GM21367 (cell line): Measurements from ENCODE around the gene CACNA1D.
A peak's percentile ranks its signal among the peaks of the same experiment; 100 is the strongest.

Experiments used
- ATAC-seq: cut with Tn5 transposase; IDR thresholded peaks from one replicate; pipeline ENCODE4 v1.9.1; 2021; ENCODE audit not compliant: unreplicated experiment

The CACNA1D gene

DNA sequence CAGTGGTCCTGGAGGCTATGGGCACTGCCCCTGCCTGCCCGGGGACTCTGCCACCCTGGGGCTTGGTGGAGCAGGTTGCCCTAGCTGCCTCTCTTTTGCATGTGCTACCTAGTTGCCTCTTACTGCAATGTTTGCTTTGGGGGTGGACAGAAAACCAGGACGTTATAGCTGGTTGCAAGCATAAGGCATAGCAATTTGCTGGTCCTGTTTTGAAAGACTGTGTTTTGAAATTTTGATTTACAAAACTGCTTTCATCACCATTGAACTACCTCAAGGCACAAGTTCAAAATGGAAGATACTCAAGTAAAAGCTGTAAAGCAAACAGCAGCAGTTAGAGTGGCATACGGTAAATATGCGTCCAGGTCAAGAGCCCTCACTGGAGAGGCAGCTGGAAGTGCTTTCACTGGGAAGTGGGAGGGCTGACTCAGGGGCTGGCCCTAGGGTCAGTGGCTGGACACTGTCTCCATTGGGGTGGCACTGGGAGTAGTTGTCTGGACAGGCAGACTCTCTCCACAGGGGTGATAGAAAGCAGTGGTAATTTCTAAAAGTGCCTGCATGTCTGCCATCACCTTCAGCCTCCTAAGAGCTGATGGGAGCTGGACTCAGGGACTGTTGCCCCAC is 213.7 kb downstream of the CACNA1D start:
- no peak for ATAC-seq

DNA sequence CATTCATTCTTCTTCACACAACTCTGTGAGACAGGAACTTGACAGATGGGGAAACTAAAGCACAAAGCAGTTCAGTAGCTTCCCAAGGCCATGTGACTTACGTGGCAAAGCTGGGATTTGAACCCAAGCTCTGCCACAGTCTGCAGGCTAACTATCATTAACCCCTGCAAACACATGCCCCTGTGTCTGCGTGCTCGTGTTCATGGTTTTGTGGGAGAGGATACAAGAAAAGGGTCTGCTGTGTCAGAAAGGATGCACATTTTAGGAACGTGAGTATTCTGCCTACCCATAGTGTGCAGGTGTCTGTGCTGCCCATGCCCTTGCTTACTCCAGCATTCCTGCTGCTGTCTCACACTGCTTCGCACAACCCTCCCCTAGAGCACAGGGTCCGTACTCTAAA is 214.8 kb downstream of the CACNA1D start:
- no peak for ATAC-seq

DNA sequence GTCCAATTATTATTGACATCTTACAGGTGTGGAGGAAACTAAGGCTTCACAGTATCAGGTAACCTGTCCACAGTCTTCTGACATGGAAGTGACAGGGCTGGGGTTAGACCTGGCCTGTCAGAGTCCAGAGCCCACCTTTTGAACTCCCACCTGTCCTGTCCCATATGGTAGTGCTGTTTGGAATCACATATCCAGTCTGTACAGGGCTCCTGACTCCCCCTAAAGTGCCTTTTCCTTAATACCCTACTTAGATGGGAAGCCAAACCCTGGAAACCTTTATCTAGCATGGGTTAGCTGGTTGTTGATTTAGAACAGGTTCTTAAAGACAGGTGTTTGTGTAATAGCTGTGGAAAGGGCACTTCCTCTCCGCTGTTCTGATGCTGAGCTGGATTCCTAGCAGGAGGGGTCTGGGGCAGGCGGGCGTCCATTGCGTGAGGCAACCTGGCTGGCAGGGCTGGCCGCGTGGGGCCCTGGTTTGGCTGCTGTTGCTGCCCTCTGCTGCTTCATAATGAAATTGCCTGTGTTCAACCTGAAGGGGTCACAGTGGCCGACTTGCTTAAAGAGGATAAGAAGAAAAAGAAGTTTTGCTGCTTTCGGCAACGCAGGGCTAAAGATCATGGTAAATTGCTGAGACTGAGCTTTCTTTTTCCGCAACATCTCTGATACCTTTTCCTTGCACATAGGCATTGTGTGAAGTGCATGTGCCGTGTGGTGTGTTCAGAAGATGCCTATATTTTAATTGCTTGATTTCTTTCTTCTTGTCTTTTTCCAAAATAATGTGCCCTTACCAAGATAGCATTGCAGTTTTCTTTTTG is 215.7 kb downstream of the CACNA1D start:
- peak; percentile 51 for ATAC-seq

DNA sequence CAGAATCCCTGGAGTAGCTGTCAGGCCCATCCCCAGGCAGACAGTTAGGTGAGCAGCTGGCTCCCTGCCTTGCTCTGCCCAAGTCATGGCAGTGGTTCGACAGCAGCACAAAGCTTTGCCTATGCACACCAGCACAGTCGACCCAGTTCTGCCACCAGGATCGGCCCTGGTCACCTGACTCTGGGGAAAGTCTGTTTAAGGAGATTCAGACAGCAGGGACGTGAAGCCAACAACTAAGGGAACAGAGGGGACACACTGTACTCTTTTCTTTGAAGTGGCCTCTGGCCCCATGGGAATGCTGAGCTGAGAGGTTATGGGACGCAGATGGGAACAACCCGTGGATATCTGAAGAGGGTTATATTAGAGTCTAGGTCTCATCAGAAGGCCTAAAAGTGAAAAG is 217.0 kb downstream of the CACNA1D start:
- no peak for ATAC-seq

DNA sequence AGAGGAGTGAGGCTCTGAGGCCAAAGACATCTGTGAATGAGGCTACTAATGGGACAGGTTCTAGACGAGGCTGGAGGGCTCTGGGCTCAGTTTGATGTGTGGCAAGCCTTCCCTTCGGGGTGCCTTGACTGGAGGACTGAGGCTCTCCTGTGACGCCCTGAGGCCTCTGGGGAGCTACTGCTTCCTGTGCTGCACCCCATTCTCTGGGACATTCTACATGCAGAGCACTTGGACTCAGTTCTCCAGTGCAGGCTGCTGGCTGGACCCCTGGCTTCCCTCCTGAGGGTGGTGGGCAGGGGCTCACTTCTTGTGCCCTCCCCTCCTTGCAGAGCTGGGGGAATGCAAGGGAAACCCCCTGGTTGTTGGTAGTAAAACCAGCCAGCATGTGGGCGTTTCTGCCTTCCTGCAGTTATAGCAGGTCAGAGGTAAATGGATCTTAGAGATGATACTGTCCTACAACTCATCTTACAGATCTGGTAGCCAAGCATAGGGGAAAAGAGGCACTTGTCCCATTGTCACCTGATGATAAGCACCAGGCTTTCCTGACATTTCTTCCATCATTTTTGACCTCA is 218.5 kb downstream of the CACNA1D start:
- no peak for ATAC-seq

DNA sequence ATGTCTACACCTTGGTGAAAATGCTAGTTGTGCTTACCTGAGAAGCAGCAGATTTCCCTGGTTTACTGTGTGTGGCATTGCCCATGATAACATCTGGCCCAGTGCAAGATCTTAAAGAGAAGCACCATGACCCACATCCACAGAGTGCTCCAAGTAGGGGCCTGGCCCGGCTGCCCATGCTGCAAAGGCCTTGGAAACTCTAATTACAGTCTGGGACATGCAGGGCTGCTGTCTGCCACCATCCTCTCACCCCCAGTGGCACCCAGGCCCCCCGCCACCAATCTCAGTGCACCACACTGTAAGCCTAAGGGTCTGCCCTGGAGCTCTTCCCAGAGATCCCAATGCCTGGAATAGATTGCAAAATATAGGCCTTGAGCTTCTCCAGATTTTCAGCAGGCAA is 219.2 kb downstream of the CACNA1D start:
- ATAC-seq, result no peak

GRCh38 chr3:53715815-53716483 is 221.5 kb downstream of the CACNA1D start:
- ATAC-seq, result no peak

GRCh38 chr3:53716998-53717397 is 222.6 kb downstream of the CACNA1D start:
- no peak for ATAC-seq

DNA sequence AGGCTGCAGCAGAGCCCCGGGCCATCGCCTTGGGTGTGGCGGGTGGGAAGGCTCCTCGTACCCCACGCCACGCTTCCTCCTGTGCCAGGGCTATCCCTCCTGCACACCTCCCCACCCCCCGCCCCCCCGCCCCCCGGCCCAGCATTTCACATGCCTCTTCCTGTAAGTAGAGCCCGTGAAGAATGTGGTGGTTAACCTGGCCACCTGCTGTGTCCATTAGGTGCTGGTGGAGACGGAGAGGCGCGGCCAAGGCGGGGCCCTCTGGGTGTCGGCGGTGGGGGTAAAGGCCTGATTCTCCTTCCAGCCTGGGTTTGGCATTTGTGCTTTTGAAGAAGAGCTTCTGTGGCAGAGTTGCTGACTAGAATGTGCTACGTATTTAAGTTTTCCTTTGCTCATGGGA is 224.1 kb downstream of the CACNA1D start:
- no peak for ATAC-seq

DNA sequence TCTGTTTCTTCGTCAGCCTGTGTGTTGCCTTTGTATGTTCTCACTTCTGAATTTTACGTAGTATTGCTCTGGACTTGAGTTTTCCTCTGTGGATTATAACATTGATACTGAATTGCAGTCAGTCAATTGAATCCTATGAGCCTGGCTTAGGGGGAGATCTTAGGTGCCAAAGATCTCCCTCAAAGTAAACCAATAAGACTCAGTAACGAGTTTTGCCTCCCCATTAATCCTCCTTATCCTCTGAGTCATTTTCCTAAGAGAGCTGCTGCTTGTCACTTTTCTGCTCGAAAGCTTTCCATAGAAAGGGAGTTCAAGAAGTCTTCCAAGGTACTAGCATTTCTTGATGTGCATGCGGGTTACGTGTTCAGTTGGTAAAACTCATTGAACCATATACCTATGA is 225.4 kb downstream of the CACNA1D start:
- ATAC-seq, result no peak

GRCh38 chr3:53721187-53722119 is 227.0 kb downstream of the CACNA1D start:
- ATAC-seq, result no peak

DNA sequence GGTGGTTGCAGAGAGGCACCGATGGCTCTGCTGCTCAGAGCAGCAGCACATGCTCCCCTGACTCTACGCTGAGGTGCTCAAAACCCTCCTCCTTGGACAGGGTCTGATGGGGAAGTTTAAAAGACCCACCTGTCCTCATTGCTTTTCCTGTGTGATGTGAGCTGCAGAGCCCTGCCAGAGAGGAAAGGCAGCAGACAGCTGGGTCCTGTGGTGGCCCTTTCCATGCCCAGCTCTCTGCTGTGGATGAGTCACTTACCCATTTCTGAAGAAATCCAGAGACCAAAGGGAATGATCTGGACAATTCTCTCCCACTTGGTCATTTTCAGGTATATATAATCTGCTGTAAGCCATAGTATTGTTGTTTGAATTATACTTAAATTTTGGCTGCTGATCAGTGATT is 230.2 kb downstream of the CACNA1D start:
- ATAC-seq, result no peak

- ATAC-seq, result no peak
Observed at GRCh38 chr3:53725387-53725995, 231.1 kb downstream of the CACNA1D start.

DNA sequence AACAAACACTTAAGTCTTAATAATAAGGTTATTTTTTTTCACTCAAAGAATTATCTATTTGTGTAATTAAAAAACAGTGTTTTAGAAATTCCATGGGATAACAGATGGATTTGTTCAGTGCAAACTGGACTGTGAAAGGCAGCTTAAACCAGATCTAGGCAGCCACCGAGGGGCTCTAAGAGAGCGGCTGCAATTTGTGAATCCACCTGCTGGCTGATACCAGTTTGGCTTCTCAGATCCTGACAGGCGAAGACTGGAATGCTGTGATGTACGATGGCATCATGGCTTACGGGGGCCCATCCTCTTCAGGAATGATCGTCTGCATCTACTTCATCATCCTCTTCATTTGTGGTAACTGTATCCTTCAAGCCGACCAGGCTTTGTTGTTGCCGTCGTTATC is 232.2 kb downstream of the CACNA1D start:
- no peak for ATAC-seq

DNA sequence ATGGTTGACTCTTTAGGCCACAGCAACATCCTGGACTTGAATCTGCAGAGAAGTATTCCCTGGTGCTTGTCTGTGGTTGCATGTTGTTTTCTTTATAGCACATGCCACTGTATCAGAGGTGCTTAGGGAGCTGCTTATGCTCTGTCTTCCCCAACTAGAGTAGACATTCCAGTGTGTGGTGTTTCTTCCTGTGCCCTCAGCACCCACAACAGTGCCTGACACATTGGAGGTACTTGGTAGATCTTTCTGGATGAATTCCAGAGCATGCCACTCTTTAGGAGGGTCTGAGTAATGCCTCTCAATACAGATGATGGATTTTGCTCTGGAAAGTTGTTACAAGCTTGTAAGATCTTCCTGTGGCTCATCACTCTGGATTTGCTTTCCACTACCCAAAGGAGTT is 234.2 kb downstream of the CACNA1D start:
- no peak for ATAC-seq

GRCh38 chr3:53729159-53729558 is 234.7 kb downstream of the CACNA1D start:
- ATAC-seq, result no peak

DNA sequence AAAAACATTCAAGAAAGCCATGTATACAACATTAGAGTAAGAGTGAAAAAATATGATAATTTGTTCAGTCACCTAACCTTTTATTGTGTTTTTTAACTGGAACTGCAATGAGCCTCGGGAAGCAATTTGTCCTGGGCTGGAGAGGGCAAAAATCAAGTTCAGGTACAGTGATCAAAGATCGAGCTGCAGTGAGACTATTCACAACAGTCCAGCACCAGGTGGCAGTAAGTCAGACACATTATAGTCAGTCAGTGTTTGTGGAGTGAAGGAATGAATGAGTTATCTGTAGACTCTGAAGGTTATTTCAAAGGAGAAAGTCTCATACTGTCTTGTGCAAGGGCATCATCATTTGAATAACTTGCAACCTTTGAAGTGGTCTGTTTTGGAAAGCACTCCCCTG is 235.2 kb downstream of the CACNA1D start:
- peak; percentile 59 for ATAC-seq

- no peak for ATAC-seq
Observed at GRCh38 chr3:53730576-53730975, 236.2 kb downstream of the CACNA1D start.

GRCh38 chr3:53731934-53732624 is 237.7 kb downstream of the CACNA1D start:
- ATAC-seq, result no peak

GRCh38 chr3:53733446-53733845 is 239.0 kb downstream of the CACNA1D start:
- no peak for ATAC-seq
